Measurements from ENCODE around the gene MORC3. TPM values are rescaled to one million over a fixed set of nuclear protein-coding genes. Genes with fewer than 3 reads are reported as not detected.
A peak's percentile ranks its signal among the peaks of the same experiment; 100 is the strongest.

MORC3 gene
- total RNA-seq, 1 experiment from 2014 or later, result 15.9 TPM

DNA sequence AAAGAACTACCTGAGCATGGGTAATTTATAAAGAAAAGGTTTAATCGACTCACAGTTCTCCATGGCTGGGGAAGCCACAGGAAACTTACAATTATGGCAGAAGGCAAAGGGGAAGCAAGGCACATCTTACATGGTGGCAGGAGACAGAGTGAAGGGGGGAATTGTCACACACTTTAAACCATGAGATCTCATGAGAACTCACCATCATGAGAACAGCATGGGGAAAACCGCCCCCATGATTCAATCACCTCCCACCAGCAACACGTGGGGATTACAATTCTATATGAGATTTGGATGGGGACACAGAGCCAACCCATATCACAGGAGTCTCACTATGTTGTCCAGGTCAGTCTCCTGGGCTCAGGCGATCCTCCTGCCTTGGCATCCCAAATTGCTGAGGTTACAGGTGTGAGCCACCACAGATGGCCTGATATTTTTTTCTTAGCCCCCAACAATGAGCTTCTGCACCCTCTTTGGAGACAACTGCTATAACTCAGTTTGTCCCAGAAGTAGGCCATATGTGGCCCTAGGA is 22.5 kb upstream of the MORC3 start:
- Histone ChIP-seq H3K27ac (peak overlapping the region; percentile 56), H3K36me3 (ENCODE audit: low read depth) (no peaks in the 10 kb centered on the region), H4K20me1 (ENCODE audit: insufficient read depth) (no peaks in the 10 kb centered on the region), H3K4me3 (no peak overlapping the region), H3F3A (ENCODE audit: insufficient read depth, low read depth) (no peaks in the 10 kb centered on the region), H3K9me2 (ENCODE audit: insufficient read depth) (no peaks in the 10 kb centered on the region), H2AFZ (0 out of 2 replicates have a peak overlapping the region, but pooled peaks have one; percentile 53), H3K4me2 (peak overlapping the region; percentile 54), H3K9me3 (ENCODE audit: insufficient read depth, low read depth) (no peaks in the 10 kb centered on the region), H3K4me1 (replicated peaks; ENCODE audit: insufficient read depth) (peaks cover 8% of the 10 kb centered on the region; the same call in 1 of the 2 replicates), H3K79me2 (ENCODE audit: low read depth) (no peaks in the 10 kb centered on the region), H3K27me3 (ENCODE audit: insufficient read depth, low read depth) (no peaks in the 10 kb centered on the region)
- intact Hi-C loops (cut with micrococcal nuclease; ENCODE audit: unreplicated experiment), result no loop called here
- DNase-seq, result no peak
- POLR2A ChIA-PET (ENCODE audit: unreplicated experiment), result interaction anchor here (0.6 kb wide), 2 partner anchors 22 to 164 kb away, joined by 3 to 16 read pairs; partner anchors contain the start of gene MORC3
- CTCF ChIA-PET, result no interaction called here
- TF ChIP-seq CTCF (conservative IDR thresholded peaks at IDR 0.05) (no peak), EZH2 (IDR thresholded peaks at IDR 0.05; ENCODE audit: low read depth) (no peak)
- no TSS peak for BruUV-seq (replicated peaks)

GRCh38 chr21:36297938-36298572 is 21.9 kb upstream of the MORC3 start:
- Histone ChIP-seq H3K36me3 (ENCODE audit: low read depth) (no peaks in the 10 kb centered on the region), H3K4me2 (peak overlapping the region; percentile 54), H2AFZ (0 out of 2 replicates have a peak overlapping the region, but pooled peaks have one; percentile 53), H3K27ac (peak overlapping the region; percentile 56), H3K27me3 (ENCODE audit: insufficient read depth, low read depth) (no peaks in the 10 kb centered on the region), H3K4me1 (replicated peaks; ENCODE audit: insufficient read depth) (peaks cover 9% of the 10 kb centered on the region; the same call in 1 of the 2 replicates), H4K20me1 (ENCODE audit: insufficient read depth) (no peaks in the 10 kb centered on the region), H3F3A (ENCODE audit: insufficient read depth, low read depth) (no peaks in the 10 kb centered on the region), H3K79me2 (ENCODE audit: low read depth) (no peaks in the 10 kb centered on the region), H3K4me3 (no peak overlapping the region), H3K9me2 (ENCODE audit: insufficient read depth) (no peaks in the 10 kb centered on the region), H3K9me3 (ENCODE audit: insufficient read depth, low read depth) (no peaks in the 10 kb centered on the region)
- TF ChIP-seq CTCF (conservative IDR thresholded peaks at IDR 0.05) (no peak), EZH2 (IDR thresholded peaks at IDR 0.05; ENCODE audit: low read depth) (no peak)
- ChIA-PET POLR2A (ENCODE audit: unreplicated experiment) (interaction anchor here (0.6 to 0.7 kb wide), 5 partner anchors 22 to 1685 kb away, joined by 3 to 16 read pairs (median 4); partner anchors contain the start of gene MORC3), CTCF (no interaction called here)
- no TSS peak for BruUV-seq (replicated peaks)
- intact Hi-C loops (cut with micrococcal nuclease; ENCODE audit: unreplicated experiment), result no loop called here
- peak; percentile 55 to 69 for DNase-seq

DNA sequence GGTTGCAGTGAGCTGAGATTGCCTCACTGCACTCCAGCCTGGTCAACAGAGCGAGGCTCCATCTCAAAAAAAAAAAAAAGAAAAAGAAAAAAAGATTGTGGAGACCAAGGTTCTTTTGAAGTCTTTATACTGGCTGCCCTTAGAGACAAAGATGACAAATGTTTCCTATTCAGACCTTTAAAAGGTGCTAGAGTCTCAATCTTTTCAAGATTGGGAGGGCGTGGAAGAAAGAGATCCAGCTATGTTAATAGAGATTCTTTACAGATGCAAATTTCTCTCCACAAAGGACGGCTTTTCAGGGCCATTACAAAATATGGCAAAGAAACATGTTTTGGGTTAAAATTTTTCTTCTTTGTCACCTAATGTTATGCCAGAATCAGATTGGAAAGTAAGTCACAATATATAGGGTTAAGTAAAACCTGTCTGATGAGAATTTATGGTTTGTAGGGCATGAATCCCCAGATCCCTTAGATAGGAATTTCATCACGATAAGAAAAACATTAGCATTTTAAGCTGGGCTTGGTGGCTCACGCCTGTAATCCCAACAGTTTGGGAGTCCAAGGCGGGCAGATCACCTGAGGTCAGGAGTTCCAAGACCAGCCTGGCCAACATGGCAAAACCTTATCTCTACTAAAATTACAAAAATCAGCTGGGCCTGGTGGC is 13.0 kb upstream of the MORC3 start:
- Histone ChIP-seq H2AFZ (no peak overlapping the region), H3K9me2 (ENCODE audit: insufficient read depth) (no peaks in the 10 kb centered on the region), H3F3A (ENCODE audit: insufficient read depth, low read depth) (no peaks in the 10 kb centered on the region), H3K27ac (no peak overlapping the region), H3K4me3 (no peak overlapping the region), H3K9me3 (ENCODE audit: insufficient read depth, low read depth) (no peaks in the 10 kb centered on the region), H3K27me3 (ENCODE audit: insufficient read depth, low read depth) (no peaks in the 10 kb centered on the region), H3K4me1 (replicated peaks; ENCODE audit: insufficient read depth) (peaks cover 5% of the 10 kb centered on the region; the same call in 1 of the 2 replicates), H3K79me2 (ENCODE audit: low read depth) (no peaks in the 10 kb centered on the region), H4K20me1 (ENCODE audit: insufficient read depth) (no peaks in the 10 kb centered on the region), H3K4me2 (no peak overlapping the region), H3K36me3 (ENCODE audit: low read depth) (no peaks in the 10 kb centered on the region)
- CTCF ChIA-PET, result no interaction called here
- no peak for DNase-seq
- BruUV-seq (replicated peaks), result no TSS peak
- intact Hi-C loops (cut with micrococcal nuclease; ENCODE audit: unreplicated experiment), result no loop called here
- TF ChIP-seq CTCF (conservative IDR thresholded peaks at IDR 0.05) (no peak), EZH2 (IDR thresholded peaks at IDR 0.05; ENCODE audit: low read depth) (no peak)
- POLR2A ChIA-PET (ENCODE audit: unreplicated experiment), result no interaction called here
